ENCODE measurements around the gene MED22.

MED22 gene

GRCh38 chr9:133334161-133334560 is 13.8 kb downstream of the MED22 start:
- H3K9me3 ChIP-seq (ENCODE audit: insufficient read depth, low read depth, low read length), result no peaks in the 10 kb centered on the region
- H3K4me1 ChIP-seq (ENCODE audit: insufficient read depth, low read length, poor library complexity, severe bottlenecking), result peaks cover 24% of the 10 kb centered on the region
- peaks cover 39% of the 10 kb centered on the region for H3K79me2 ChIP-seq (ENCODE audit: insufficient read depth, low read length)
- H3F3A ChIP-seq (ENCODE audit: low read depth), result no peaks in the 10 kb centered on the region
- H4K20me1 ChIP-seq (ENCODE audit: insufficient read depth, low read length, poor library complexity, severe bottlenecking), result peaks cover 40% of the 10 kb centered on the region
- peak overlapping the region; percentile 82 for H3K4me3 ChIP-seq (ENCODE audit: low read length, poor library complexity, severe bottlenecking)
- no peak overlapping the region for H2AFZ ChIP-seq (ENCODE audit: low read length)
- peak overlapping the region; percentile 77 for H3K9ac ChIP-seq (ENCODE audit: low read depth, low read length, poor library complexity, severe bottlenecking)
- peaks cover 44% of the 10 kb centered on the region; the same call in 1 of the 2 replicates for H3K36me3 ChIP-seq (ENCODE audit: insufficient read depth, low read length)
- TF ChIP-seq EZH2phosphoT487 (IDR thresholded peaks at IDR 0.05; ENCODE audit: borderline replicate concordance) (no peak), CTCF (conservative IDR thresholded peaks at IDR 0.05; ENCODE audit: low read length) (no peak)
- no peaks in the 10 kb centered on the region for H3K27me3 ChIP-seq (ENCODE audit: insufficient read depth, low read length, poor library complexity, severe bottlenecking)
- no peaks in the 10 kb centered on the region for H3K9me2 ChIP-seq (replicated peaks; ENCODE audit: low read depth, low read length)
- peak overlapping the region; percentile 79 for H3K4me2 ChIP-seq (ENCODE audit: low read depth, low read length, poor library complexity, severe bottlenecking)

- Histone ChIP-seq H3K9ac (ENCODE audit: low read depth, low read length, poor library complexity, severe bottlenecking) (peak overlapping the region; percentile 77), H3K79me2 (ENCODE audit: insufficient read depth, low read length) (peaks cover 39% of the 10 kb centered on the region), H3K4me2 (ENCODE audit: low read depth, low read length, poor library complexity, severe bottlenecking) (peak overlapping the region; percentile 79), H2AFZ (ENCODE audit: low read length) (no peak overlapping the region), H3K27me3 (ENCODE audit: insufficient read depth, low read length, poor library complexity, severe bottlenecking) (no peaks in the 10 kb centered on the region), H3K4me3 (ENCODE audit: low read length, poor library complexity, severe bottlenecking) (peak overlapping the region; percentile 82), H3K36me3 (ENCODE audit: insufficient read depth, low read length) (peaks cover 44% of the 10 kb centered on the region; the same call in 1 of the 2 replicates), H3K9me3 (ENCODE audit: insufficient read depth, low read depth, low read length) (no peaks in the 10 kb centered on the region), H3K9me2 (replicated peaks; ENCODE audit: low read depth, low read length) (no peaks in the 10 kb centered on the region), H3K4me1 (ENCODE audit: insufficient read depth, low read length, poor library complexity, severe bottlenecking) (peaks cover 24% of the 10 kb centered on the region), H4K20me1 (ENCODE audit: insufficient read depth, low read length, poor library complexity, severe bottlenecking) (peaks cover 40% of the 10 kb centered on the region), H3F3A (ENCODE audit: low read depth) (no peaks in the 10 kb centered on the region)
- no peak for TF ChIP-seq EZH2phosphoT487 (IDR thresholded peaks at IDR 0.05; ENCODE audit: borderline replicate concordance)
- no peak for TF ChIP-seq CTCF (conservative IDR thresholded peaks at IDR 0.05; ENCODE audit: low read length)
Measured at GRCh38 chr9:133333566-133333965, 14.4 kb downstream of the MED22 start.

GRCh38 chr9:133333011-133333410 is 14.9 kb downstream of the MED22 start:
- TF ChIP-seq EZH2phosphoT487 (IDR thresholded peaks at IDR 0.05; ENCODE audit: borderline replicate concordance), result no peak
- TF ChIP-seq CTCF (conservative IDR thresholded peaks at IDR 0.05; ENCODE audit: low read length), result no peak
- Histone ChIP-seq H3K9ac (ENCODE audit: low read depth, low read length, poor library complexity, severe bottlenecking) (no peak overlapping the region), H3K9me2 (replicated peaks; ENCODE audit: low read depth, low read length) (no peaks in the 10 kb centered on the region), H3K4me1 (ENCODE audit: insufficient read depth, low read length, poor library complexity, severe bottlenecking) (peaks cover 24% of the 10 kb centered on the region), H3K79me2 (ENCODE audit: insufficient read depth, low read length) (peaks cover 39% of the 10 kb centered on the region), H3K36me3 (ENCODE audit: insufficient read depth, low read length) (peaks cover 44% of the 10 kb centered on the region; the same call in 1 of the 2 replicates), H4K20me1 (ENCODE audit: insufficient read depth, low read length, poor library complexity, severe bottlenecking) (peaks cover 40% of the 10 kb centered on the region), H3K27me3 (ENCODE audit: insufficient read depth, low read length, poor library complexity, severe bottlenecking) (no peaks in the 10 kb centered on the region), H3F3A (ENCODE audit: low read depth) (no peaks in the 10 kb centered on the region), H3K4me2 (ENCODE audit: low read depth, low read length, poor library complexity, severe bottlenecking) (peak overlapping the region; percentile 79), H3K9me3 (ENCODE audit: insufficient read depth, low read depth, low read length) (no peaks in the 10 kb centered on the region), H2AFZ (ENCODE audit: low read length) (no peak overlapping the region), H3K4me3 (ENCODE audit: low read length, poor library complexity, severe bottlenecking) (peak overlapping the region; percentile 82)

All from Loucy (cell line).